ENCODE data around the gene AATK.

GRCh38 chr17:81194225-81194760 is 28.3 kb upstream of the AATK start:
- TF ChIP-seq CTCF (IDR thresholded peaks at IDR 0.05) (no peak), POLR2A (IDR thresholded peaks at IDR 0.05) (no peak), EP300 (IDR thresholded peaks at IDR 0.05) (no peak)

Measured in tibial nerve (tissue), 4 donors.